C4-2B (cell line): Measurements from ENCODE around the gene ATG7.

Source experiments
- ZFX ChIP-seq: fragments of 450-650 bp; IDR thresholded peaks from 2 replicates; pipeline ENCODE4 v1.6.1; 2017
- TF ChIP-seq, protein P1 (sequence below): fragments of 450-650 bp; conservative IDR thresholded peaks from 2 replicates; pipeline ENCODE4 v1.5.1; 2017; ENCODE audit warnings: mild to moderate bottlenecking

DNA sequence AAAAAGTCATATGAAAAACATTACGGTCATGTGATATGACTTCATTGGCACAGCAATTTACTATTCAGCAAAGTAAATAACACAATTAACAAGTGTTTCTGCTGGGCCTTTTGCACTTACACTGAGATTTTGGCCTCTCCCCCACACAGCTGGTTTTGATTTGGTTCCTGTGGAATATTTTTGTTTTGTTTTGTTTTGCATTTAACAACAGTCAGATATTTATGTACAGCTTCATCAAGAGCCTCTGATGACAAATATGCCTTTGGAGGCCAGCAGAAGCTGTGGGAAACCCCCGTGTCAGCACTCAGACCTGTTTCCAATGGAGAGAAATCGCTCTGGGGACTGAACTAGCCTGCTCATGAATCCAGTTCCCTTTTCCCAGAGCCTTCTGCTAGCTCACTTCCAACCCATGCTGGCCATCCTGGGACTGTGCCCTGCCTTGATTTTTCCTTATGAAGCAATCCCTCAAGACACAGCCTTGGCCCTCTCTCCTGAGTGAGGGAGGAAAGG is 161.9 kb downstream of the ATG7 start:
- TF ChIP-seq, protein P1, sequence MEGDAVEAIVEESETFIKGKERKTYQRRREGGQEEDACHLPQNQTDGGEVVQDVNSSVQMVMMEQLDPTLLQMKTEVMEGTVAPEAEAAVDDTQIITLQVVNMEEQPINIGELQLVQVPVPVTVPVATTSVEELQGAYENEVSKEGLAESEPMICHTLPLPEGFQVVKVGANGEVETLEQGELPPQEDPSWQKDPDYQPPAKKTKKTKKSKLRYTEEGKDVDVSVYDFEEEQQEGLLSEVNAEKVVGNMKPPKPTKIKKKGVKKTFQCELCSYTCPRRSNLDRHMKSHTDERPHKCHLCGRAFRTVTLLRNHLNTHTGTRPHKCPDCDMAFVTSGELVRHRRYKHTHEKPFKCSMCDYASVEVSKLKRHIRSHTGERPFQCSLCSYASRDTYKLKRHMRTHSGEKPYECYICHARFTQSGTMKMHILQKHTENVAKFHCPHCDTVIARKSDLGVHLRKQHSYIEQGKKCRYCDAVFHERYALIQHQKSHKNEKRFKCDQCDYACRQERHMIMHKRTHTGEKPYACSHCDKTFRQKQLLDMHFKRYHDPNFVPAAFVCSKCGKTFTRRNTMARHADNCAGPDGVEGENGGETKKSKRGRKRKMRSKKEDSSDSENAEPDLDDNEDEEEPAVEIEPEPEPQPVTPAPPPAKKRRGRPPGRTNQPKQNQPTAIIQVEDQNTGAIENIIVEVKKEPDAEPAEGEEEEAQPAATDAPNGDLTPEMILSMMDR: no peak
- TF ChIP-seq ZFX: no peak
